ENCODE data around the gene SSBP2.

Gene SSBP2

DNA sequence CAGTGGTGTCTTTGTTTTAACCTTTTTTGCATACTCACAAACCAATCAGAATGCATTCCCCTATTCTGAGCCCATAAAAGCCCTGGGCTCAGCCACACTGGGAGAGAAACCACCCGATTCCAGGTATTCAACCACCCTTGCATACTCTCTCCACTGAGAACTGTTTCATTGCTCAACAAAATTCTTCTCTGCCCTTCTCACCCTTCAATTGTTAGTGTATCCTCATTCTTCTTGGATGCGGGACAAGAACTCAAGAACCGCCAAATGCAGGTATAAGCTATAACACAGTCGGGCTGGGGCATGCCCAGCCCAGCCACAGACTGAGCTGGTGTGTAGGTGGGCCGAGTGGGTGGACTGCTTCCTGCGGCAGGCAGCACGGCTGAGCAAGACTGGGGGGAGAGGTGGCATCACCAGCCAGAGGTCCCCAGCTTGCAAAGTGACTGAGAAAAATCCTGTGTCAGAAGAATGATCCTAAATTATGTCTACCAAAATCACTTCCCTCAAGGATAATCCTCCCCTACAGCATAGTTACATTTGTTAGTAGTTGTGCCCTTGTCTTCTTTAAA is 141.0 kb downstream of the SSBP2 start:
- TF ChIP-seq TAF1 (IDR thresholded peaks at IDR 0.05; ENCODE audit: borderline replicate concordance, insufficient read depth, low read length) (no peak), SIN3A (IDR thresholded peaks at IDR 0.05; ENCODE audit: borderline replicate concordance, insufficient read depth, low read length) (no peak), FOXP2 (optimal IDR thresholded peaks at IDR 0.05; ENCODE audit: borderline replicate concordance, extremely low read depth, extremely low read length, insufficient read depth) (no peak), POLR2AphosphoS5 (IDR thresholded peaks at IDR 0.05; ENCODE audit: low read depth, low read length) (no peak)
- TF ChIP-seq, protein P1, sequence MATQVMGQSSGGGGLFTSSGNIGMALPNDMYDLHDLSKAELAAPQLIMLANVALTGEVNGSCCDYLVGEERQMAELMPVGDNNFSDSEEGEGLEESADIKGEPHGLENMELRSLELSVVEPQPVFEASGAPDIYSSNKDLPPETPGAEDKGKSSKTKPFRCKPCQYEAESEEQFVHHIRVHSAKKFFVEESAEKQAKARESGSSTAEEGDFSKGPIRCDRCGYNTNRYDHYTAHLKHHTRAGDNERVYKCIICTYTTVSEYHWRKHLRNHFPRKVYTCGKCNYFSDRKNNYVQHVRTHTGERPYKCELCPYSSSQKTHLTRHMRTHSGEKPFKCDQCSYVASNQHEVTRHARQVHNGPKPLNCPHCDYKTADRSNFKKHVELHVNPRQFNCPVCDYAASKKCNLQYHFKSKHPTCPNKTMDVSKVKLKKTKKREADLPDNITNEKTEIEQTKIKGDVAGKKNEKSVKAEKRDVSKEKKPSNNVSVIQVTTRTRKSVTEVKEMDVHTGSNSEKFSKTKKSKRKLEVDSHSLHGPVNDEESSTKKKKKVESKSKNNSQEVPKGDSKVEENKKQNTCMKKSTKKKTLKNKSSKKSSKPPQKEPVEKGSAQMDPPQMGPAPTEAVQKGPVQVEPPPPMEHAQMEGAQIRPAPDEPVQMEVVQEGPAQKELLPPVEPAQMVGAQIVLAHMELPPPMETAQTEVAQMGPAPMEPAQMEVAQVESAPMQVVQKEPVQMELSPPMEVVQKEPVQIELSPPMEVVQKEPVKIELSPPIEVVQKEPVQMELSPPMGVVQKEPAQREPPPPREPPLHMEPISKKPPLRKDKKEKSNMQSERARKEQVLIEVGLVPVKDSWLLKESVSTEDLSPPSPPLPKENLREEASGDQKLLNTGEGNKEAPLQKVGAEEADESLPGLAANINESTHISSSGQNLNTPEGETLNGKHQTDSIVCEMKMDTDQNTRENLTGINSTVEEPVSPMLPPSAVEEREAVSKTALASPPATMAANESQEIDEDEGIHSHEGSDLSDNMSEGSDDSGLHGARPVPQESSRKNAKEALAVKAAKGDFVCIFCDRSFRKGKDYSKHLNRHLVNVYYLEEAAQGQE (IDR thresholded peaks at IDR 0.05; ENCODE audit: insufficient read depth in 1 of 2, low read depth in 2 of 2, low read length in 2 of 2) = no peak

GRCh38 chr5:81608976-81609375 is 141.9 kb downstream of the SSBP2 start:
- no peak for TF ChIP-seq POLR2AphosphoS5 (IDR thresholded peaks at IDR 0.05; ENCODE audit: low read depth, low read length)
- TF ChIP-seq TAF1 (IDR thresholded peaks at IDR 0.05; ENCODE audit: borderline replicate concordance, insufficient read depth, low read length) = no peak
- TF ChIP-seq SIN3A (IDR thresholded peaks at IDR 0.05; ENCODE audit: borderline replicate concordance, insufficient read depth, low read length) = no peak
- TF ChIP-seq FOXP2 (optimal IDR thresholded peaks at IDR 0.05; ENCODE audit: borderline replicate concordance, extremely low read depth, extremely low read length, insufficient read depth) = no peak
- TF ChIP-seq, protein P1 (IDR thresholded peaks at IDR 0.05; ENCODE audit: insufficient read depth in 1 of 2, low read depth in 2 of 2, low read length in 2 of 2) = no peak

DNA sequence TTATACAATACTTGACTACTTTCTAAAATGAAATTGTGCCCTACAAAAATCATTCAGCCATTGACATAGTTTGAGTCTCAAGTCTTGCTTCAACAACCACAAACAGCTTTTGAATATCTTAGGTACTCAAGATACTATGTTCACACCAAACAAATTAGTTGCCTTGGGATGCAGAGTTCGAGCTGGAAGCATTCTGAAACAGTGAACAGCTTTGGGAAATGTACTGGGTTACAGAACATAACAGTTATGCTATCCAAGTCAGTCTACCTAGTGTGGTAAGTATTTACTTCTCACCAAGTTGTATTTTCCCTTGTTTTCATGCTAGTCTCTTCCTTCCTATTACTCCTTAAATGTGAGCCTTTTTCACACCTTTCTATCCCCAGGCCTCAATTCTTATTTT is 143.2 kb downstream of the SSBP2 start:
- no peak for TF ChIP-seq FOXP2 (optimal IDR thresholded peaks at IDR 0.05; ENCODE audit: borderline replicate concordance, extremely low read depth, extremely low read length, insufficient read depth)
- no peak for TF ChIP-seq POLR2AphosphoS5 (IDR thresholded peaks at IDR 0.05; ENCODE audit: low read depth, low read length)
- TF ChIP-seq, protein P1 (IDR thresholded peaks at IDR 0.05; ENCODE audit: insufficient read depth in 1 of 2, low read depth in 2 of 2, low read length in 2 of 2) = no peak
- TF ChIP-seq SIN3A (IDR thresholded peaks at IDR 0.05; ENCODE audit: borderline replicate concordance, insufficient read depth, low read length) = no peak
- no peak for TF ChIP-seq TAF1 (IDR thresholded peaks at IDR 0.05; ENCODE audit: borderline replicate concordance, insufficient read depth, low read length)

- no peak for TF ChIP-seq SIN3A (IDR thresholded peaks at IDR 0.05; ENCODE audit: borderline replicate concordance, insufficient read depth, low read length)
- no peak for TF ChIP-seq TAF1 (IDR thresholded peaks at IDR 0.05; ENCODE audit: borderline replicate concordance, insufficient read depth, low read length)
- no peak for TF ChIP-seq POLR2AphosphoS5 (IDR thresholded peaks at IDR 0.05; ENCODE audit: low read depth, low read length)
- TF ChIP-seq, protein P1 (IDR thresholded peaks at IDR 0.05; ENCODE audit: insufficient read depth in 1 of 2, low read depth in 2 of 2, low read length in 2 of 2) = no peak
- TF ChIP-seq FOXP2 (optimal IDR thresholded peaks at IDR 0.05; ENCODE audit: borderline replicate concordance, extremely low read depth, extremely low read length, insufficient read depth) = no peak
Measured at GRCh38 chr5:81606150-81606549, 144.7 kb downstream of the SSBP2 start.

Measured in PFSK-1 (cell line).